Measurements from ENCODE around the gene C2CD4A. TPM values are rescaled to one million over a fixed set of nuclear protein-coding genes. Genes with fewer than 3 reads are reported as not detected.

The C2CD4A gene
- total RNA-seq, 1 experiment from 2014 or later = not detected

DNA sequence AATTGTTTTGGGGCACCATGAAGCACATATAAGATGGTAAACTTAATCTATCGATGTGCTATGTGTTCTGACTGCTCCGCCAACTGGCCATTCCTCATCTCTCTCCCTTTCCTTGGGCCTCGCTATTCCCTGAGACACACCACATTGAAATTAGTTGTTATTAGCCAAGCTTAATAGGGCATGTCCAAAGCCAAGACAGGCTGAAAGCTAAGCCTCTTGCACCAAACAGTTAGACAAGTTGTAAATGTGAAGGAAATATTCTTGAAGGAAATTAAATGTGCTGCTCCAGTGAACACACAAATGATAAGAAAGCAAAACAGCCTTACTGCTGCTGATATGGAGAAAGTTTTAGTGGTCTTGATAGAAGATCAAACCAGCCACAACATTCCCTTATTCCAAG, 39.3 kb downstream of the C2CD4A start:
- H3K4me3 ChIP-seq (replicated peaks in 1 of 2; ENCODE audit: low read depth in 1 of 2, low read length in 2 of 2) = no peak overlapping the region
- H3K4me1 ChIP-seq (ENCODE audit: control insufficient read depth in 1 of 2, insufficient read depth in 2 of 2, low read length in 2 of 2) = peaks cover 0 to 13% of the 10 kb centered on the region in 2 experiments; a peak in 3 of 4 replicates
- ATAC-seq (no peak), DNase-seq (ENCODE audit: low read depth, low spot score) (no peak)
- CTCF ChIA-PET = no interaction called here
- H4K20me1 ChIP-seq (ENCODE audit: insufficient read depth) = no peaks in the 10 kb centered on the region
- no peak overlapping the region for H3K4me2 ChIP-seq (ENCODE audit: low read length)
- H2AFZ ChIP-seq (ENCODE audit: low read depth, low read length, poor library complexity, severe bottlenecking) = no peak overlapping the region
- H3K9me2 ChIP-seq (ENCODE audit: insufficient read depth) = no peaks in the 10 kb centered on the region
- BruUV-seq (replicated peaks) = no TSS peak
- H3K9ac ChIP-seq (ENCODE audit: low read length) = no peak overlapping the region
- H3K79me2 ChIP-seq (ENCODE audit: insufficient read depth, low read length) = no peaks in the 10 kb centered on the region
- H3K27me3 ChIP-seq (ENCODE audit: insufficient read depth, low read length) = no peaks in the 10 kb centered on the region
- POLR2A ChIA-PET = no interaction called here
- TF ChIP-seq RAD21 (IDR thresholded peaks at IDR 0.05; ENCODE audit: low read depth) = no peak
- no peak for TF ChIP-seq EGR1 (IDR thresholded peaks at IDR 0.05; ENCODE audit: low read depth)
- no peak for TF ChIP-seq POLR2AphosphoS5 (IDR thresholded peaks at IDR 0.05; ENCODE audit: low read depth, low read length)
- no peak for TF ChIP-seq ZFX (IDR thresholded peaks at IDR 0.05)
- TF ChIP-seq JUND (IDR thresholded peaks at IDR 0.05) = no peak
- no peak for TF ChIP-seq EZH2phosphoT487 (IDR thresholded peaks at IDR 0.05; ENCODE audit: borderline replicate concordance)
- TF ChIP-seq SRF (IDR thresholded peaks at IDR 0.05; ENCODE audit: low read depth) = no peak
- TF ChIP-seq, protein P1, sequence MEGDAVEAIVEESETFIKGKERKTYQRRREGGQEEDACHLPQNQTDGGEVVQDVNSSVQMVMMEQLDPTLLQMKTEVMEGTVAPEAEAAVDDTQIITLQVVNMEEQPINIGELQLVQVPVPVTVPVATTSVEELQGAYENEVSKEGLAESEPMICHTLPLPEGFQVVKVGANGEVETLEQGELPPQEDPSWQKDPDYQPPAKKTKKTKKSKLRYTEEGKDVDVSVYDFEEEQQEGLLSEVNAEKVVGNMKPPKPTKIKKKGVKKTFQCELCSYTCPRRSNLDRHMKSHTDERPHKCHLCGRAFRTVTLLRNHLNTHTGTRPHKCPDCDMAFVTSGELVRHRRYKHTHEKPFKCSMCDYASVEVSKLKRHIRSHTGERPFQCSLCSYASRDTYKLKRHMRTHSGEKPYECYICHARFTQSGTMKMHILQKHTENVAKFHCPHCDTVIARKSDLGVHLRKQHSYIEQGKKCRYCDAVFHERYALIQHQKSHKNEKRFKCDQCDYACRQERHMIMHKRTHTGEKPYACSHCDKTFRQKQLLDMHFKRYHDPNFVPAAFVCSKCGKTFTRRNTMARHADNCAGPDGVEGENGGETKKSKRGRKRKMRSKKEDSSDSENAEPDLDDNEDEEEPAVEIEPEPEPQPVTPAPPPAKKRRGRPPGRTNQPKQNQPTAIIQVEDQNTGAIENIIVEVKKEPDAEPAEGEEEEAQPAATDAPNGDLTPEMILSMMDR (IDR thresholded peaks at IDR 0.05 in 2 of 3, conservative IDR thresholded peaks at IDR 0.05 in 1 of 3; ENCODE audit: borderline replicate concordance in 1 of 3, insufficient read depth in 1 of 3, low read depth in 2 of 3, low read length in 2 of 3) = no peak
- TF ChIP-seq SIN3A (IDR thresholded peaks at IDR 0.05; ENCODE audit: low read depth) = no peak
- no peak for TF ChIP-seq MAX (IDR thresholded peaks at IDR 0.05)
- no peak for TF ChIP-seq EZH2 (IDR thresholded peaks at IDR 0.05)
- no peak for TF ChIP-seq CEBPB (IDR thresholded peaks at IDR 0.05; ENCODE audit: low read depth)
- no peaks in the 10 kb centered on the region for H3K36me3 ChIP-seq (ENCODE audit: control insufficient read depth in 1 of 2, insufficient read depth in 2 of 2, low read length in 2 of 2)
- no peak overlapping the region for H3K27ac ChIP-seq (ENCODE audit: low read depth, low read length)
- intact Hi-C loops (cut with micrococcal nuclease) = no loop called here
- RAD21 ChIA-PET (ENCODE audit: low non-redundant PET in 1 of 2, low total read pairs in 2 of 2, uncharacterized antibody in 2 of 2, unreplicated experiment in 2 of 2) = no interaction called here
- no peaks in the 10 kb centered on the region for H3K9me3 ChIP-seq (ENCODE audit: control insufficient read depth in 1 of 2, insufficient read depth in 1 of 2, low read depth in 1 of 2, low read length in 2 of 2)
